HG02610 (cell line): ENCODE data around the gene EEA1.
"Not testable (repeated sequence)": the region's sequence is repeated elsewhere in the genome, so short reads cannot be mapped to it uniquely, and the experiment has no call there.

ENCODE experiments used
- ATAC-seq: cut with Tn5 transposase; IDR thresholded peaks from one replicate; pipeline ENCODE4 v1.9.1; 2021; ENCODE audit warnings: mild to moderate bottlenecking, moderate library complexity; ENCODE audit not compliant: unreplicated experiment

EEA1 gene

GRCh38 chr12:92814584-92814983 is 114.5 kb downstream of the EEA1 start:
- no peak for ATAC-seq

GRCh38 chr12:92810370-92810769 is 118.7 kb downstream of the EEA1 start:
- peak; percentile 65 for ATAC-seq

GRCh38 chr12:92803903-92804302 is 125.2 kb downstream of the EEA1 start:
- no peak for ATAC-seq

GRCh38 chr12:92802906-92803305 is 126.2 kb downstream of the EEA1 start:
- ATAC-seq: no peak

- no peak for ATAC-seq
Measured at GRCh38 chr12:92796650-92797049, 132.4 kb downstream of the EEA1 start.

- no peak for ATAC-seq
Measured at GRCh38 chr12:92794814-92795213, 134.3 kb downstream of the EEA1 start.

- ATAC-seq: not testable (repeated sequence)
Measured at GRCh38 chr12:92794356-92794755, 134.7 kb downstream of the EEA1 start.

GRCh38 chr12:92786045-92786444 is 143.1 kb downstream of the EEA1 start:
- ATAC-seq: no peak

GRCh38 chr12:92785563-92785950 is 143.5 kb downstream of the EEA1 start:
- ATAC-seq: no peak

GRCh38 chr12:92784797-92785562 is 144.1 kb downstream of the EEA1 start:
- peak; percentile 96 for ATAC-seq

GRCh38 chr12:92784356-92784755 is 144.7 kb downstream of the EEA1 start:
- ATAC-seq: no peak

- ATAC-seq: no peak
Measured at GRCh38 chr12:92779902-92780301, 149.2 kb downstream of the EEA1 start.

- no peak for ATAC-seq
Measured at GRCh38 chr12:92778525-92778924, 150.6 kb downstream of the EEA1 start.

- no peak for ATAC-seq
Measured at GRCh38 chr12:92775416-92775815, 153.7 kb downstream of the EEA1 start.

- ATAC-seq: no peak
Measured at GRCh38 chr12:92771001-92771400, 158.1 kb downstream of the EEA1 start.

- ATAC-seq: peak; percentile 71
Measured at GRCh38 chr12:92769124-92769901, 159.8 kb downstream of the EEA1 start.

- ATAC-seq: no peak
Measured at GRCh38 chr12:92765871-92766270, 163.2 kb downstream of the EEA1 start.

- ATAC-seq: no peak
Measured at GRCh38 chr12:92764831-92765230, 164.3 kb downstream of the EEA1 start.

- no peak for ATAC-seq
Measured at GRCh38 chr12:92762773-92763172, 166.3 kb downstream of the EEA1 start.

GRCh38 chr12:92759634-92760268 is 169.3 kb downstream of the EEA1 start:
- ATAC-seq: no peak

GRCh38 chr12:92757597-92758121 is 171.4 kb downstream of the EEA1 start:
- no peak for ATAC-seq
